Stimulated activated CD8-positive, alpha-beta memory T cell treated with anti-CD3 and anti-CD28 coated beads, Interleukin-4, amount 100 ng/mL, for 4 hours (primary cell): ENCODE data around the gene TTC1.
"Not testable (repeated sequence)": the region's sequence is repeated elsewhere in the genome, so short reads cannot be mapped to it uniquely, and the experiment has no call there.

Source experiments
- DNase-seq, 2 donors: peaks; one replicate each; pipeline ENCODE4 v3.0.0-alpha.2; 2020; ENCODE audit warnings: low read depth in 2 of 2, low spot score in 1 of 2

TTC1 gene

DNA sequence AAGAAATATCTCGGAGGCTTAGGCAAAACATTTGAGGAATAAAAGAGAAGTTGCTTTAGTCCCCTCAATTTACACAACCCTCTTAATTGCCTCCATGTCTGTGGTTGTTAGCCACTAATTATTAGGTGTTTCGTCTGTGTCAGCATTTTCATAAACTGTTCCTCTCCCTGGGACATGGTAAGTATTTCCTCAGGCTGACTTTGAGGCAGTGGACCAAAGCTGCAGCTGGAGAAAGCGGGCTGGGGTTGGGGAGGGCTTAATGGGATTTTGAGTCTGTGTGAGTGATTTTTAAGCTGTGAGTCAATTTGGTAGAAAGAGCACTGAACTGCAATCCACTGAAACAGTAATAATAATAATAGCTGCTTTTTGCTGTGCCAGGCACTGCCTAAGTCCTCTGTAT is 13.0 kb upstream of the TTC1 start:
- no peak for DNase-seq

DNA sequence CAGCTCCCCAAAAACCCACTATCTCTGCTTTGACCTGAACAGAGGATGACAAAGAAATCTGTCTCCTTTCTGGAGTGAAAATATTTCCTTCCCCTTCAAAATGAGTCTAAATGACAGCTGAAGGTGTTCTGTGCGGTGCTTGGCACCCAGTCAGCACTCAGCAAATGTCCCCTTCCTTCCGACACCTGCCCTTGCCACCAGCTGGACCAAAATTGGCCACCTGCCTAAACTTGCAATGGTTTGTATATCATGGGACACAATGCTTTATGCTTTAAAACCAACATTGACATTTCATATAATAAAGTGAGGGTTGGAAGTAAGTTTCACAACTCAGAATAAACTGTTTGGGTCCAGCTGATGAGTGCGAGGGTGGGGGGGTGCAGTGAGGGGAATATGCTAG is 7.5 kb upstream of the TTC1 start:
- DNase-seq = no peak

DNA sequence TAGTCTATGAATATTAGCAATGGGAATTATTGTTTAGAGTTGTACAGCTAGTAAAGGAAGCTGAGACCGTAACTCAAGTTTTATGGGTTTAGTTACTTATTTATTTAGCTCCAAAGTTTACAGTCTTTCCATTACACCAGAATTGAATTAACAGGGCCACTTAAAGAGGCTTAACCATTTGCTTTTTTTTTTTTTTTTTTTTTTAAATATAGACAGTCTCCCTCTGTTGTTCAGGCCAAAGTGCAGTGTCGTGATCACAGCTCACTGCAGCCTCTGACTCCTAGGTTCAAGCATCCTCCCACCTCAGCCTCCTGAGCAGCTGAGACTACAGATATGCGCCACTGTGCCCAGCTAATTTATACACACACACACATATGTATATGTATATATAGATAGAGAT is 1.4 kb upstream of the TTC1 start:
- no peak for DNase-seq

DNA sequence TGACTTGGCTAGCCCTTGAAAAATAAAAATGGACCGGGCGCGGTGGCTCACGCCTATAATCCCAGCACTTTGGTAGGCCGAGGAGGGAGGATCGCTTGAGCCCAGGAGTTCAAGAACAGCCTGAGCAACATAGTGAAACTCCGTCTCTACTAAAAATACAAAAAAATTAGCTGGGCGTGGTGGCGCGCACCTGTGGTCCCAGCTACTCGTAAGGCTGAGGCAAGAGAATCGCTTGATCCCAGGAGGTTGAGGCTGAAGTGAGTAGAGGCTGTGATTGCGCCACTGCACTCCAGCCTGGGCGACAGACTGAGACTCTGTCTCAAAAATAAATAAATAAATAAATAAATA is 436 bp upstream of the TTC1 start:
- DNase-seq = not testable (repeated sequence)

DNA sequence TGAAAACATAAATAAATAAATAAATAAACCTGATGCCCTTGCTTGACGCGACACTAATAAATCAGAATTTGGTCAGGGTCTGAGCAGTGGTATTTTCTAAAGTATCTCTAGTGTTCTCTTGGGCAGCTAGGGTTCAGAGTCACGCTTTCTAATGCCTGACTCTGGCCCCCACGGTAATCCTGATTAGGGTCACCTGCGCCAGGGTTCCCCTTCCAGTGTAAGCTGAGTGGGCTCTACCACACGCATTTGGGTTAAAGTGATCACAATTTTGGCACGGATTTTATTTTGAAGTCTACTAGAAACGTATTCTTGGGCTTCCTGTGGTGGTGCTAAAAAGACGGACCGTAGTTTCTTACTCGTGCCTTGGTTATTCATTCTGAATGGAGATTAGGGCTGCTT is 651 bp downstream of the TTC1 start:
- no peak for DNase-seq

DNA sequence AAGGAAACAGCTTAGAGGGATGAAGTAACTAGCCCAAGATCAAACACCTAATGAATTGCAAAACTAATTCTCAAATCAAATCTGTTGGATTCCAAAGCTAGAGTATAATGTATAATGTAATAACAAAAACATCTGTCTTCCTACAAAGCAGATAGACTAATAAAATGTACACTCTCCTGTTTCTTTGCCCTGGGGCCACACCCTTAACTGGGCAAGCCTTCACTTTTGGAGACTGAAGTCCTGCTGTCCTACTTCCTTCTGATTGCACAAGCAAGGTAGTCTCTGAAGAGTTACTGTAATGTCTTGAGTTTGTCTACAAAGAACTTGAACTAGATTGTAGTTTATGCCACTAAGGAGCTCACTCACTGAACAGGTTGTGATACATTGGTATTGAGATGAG is 2.5 kb downstream of the TTC1 start:
- DNase-seq = no peak

DNA sequence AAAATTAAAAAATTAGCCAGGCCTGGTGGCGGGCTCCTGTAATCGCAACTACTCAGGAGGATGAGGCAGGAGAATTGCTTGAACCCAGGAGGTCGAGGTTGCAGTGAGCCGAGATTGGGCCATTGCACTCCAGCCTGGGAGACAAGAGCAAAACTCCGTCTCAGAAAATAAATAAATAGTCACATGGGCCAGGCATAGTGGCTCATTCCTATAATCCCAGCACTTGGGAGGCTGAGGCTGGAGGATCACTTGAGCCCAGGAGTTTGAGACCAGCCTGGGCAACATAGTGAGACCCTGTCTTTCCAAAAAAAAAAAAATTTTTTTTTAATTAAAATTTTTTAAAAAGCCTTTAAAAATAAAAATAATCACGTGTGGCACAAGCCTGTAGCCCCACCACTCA is 5.3 kb downstream of the TTC1 start:
- not testable (repeated sequence) for DNase-seq

DNA sequence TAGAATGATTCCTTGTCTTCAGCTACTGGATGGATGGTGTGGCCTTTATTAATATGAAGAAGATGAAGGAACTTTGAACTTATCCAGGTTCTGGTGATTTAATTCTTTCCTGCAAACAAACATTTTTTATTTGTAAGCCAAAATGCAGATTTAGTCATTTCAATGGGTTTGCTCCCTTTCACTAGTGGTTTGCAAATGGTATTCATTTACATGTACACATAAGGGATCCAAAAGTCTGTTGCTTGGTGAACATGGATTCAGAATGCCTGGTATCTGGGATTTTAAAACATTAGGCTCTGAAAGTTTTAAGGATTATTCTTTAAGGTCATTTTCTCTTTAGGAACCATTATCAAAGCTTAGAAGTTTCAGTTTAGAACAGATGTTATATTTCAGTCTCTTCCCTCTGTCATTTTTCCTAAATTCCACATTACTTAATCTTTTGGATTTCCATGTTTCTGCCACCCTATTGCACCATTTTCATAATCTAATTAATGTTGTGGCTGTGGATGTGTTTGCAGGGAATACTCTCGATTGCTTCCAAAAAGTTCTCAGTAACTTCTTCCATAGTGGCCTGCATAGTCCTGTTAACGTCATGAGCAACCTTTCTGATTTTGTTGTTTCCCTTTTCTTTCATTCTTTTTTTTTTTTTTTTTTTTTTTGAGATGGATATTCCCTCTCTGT is 10.1 kb downstream of the TTC1 start:
- no peak for DNase-seq

DNA sequence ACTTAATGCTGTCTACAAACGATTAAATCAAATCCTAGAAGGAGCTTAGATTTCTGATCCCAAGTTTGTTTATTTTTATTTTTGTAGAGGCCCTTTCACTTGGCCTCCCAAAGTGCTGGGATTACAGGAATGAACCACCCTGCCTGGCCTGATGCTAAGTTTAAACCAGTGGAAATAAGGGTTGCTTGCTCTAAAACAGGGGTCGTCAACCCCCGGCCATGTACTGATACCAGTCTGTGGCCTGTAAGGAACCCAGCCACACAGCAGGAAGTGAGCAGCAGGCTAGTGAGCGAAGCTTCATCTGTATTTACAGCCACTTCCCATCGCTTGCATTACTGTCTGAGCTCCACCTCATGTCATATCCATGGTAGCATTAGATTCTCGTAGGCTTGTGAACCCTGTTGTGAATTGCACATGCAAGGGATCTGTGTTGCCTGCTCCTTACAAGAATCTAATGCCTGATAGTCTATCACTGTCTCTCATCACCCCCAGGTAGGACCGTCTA is 11.4 kb downstream of the TTC1 start:
- DNase-seq = no peak

DNA sequence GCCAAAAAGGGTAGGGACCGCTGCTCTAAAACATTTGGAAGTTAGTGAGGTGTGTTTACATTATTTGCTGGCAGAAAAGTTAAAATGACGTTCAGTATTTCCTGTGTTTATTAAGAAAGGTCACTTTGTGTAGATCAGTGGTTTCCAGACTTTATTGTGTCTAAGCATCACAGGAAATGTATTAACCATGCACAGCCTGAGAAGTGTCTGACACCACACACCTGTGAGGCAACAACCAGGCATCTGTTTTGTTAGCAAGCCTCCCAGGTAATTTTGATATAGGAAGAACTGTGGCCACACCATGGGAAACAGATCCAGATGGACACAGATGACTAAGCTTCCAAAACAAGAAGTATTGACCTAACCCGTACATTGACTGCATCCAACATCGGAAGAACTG is 12.0 kb downstream of the TTC1 start:
- DNase-seq = no peak

DNA sequence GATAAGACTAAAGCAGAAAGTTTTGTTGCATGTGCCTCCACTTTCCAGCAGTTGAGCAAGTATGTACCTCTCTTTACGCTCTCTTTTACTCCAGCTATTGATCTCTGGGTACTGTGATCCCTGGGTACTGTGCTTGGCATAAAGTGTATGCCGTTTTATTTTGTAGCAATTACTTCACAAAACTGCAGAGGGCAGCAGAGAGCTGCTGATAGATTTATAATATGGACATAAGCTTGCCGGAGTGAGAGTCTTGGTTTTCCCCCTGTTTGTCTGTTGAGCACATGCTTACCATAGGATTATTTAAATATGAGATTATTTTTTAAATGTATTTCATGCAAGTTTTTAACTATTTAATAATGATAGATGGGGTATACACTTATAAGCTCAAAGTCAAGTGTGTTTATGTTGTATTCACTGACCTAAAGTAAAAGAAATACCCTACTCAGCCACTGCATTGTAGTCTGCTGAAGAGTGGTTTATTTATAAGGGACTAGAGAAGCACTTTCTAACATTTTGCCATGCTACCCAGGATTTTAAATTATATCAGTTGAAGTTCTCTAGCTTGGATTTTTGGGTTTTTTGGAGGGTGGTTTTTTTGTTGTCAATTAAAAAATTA is 13.0 kb downstream of the TTC1 start:
- DNase-seq = no peak

DNA sequence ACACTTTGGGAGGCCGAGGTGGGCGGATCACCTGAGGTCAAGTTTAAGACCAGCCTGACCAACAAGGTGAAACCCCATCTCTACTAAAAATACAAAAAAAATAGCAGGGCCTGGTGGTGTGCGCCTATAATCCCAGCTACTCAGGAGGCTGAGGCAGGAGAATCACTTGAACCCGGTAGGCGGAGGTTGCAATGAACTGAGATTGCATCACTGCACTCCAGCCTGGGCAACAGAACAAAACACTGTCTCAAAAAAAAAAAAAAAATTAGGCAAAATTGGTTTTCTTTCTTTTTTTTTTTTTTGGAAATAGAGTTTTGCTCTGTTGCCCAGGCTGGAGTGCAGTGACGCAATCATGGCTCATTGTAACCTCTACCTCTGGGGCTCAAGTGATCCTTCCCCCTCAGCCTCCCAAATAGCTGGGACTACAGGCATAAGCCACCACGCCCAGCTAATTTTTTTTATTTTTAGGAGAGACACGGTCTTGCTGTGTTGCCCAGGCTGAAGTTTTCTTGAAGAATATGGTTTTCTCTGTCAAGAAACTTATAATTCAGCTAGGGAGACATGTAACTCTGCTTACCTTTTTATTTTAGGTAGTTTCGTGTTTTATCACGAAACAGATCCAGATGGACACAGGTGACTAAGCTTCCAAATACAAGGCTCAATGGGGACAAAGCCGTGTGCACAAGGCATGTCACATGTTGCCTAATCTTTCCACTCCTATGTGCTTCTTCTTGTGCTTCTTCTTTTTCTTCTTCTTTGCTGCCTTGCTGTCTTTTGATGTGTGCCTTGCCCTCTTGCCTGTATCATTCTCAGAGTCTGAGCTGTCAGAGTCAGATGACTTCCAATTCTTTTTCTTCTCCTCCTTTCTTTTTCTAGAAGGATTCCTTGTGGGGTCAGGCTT is 14.3 kb downstream of the TTC1 start:
- no peak for DNase-seq

DNA sequence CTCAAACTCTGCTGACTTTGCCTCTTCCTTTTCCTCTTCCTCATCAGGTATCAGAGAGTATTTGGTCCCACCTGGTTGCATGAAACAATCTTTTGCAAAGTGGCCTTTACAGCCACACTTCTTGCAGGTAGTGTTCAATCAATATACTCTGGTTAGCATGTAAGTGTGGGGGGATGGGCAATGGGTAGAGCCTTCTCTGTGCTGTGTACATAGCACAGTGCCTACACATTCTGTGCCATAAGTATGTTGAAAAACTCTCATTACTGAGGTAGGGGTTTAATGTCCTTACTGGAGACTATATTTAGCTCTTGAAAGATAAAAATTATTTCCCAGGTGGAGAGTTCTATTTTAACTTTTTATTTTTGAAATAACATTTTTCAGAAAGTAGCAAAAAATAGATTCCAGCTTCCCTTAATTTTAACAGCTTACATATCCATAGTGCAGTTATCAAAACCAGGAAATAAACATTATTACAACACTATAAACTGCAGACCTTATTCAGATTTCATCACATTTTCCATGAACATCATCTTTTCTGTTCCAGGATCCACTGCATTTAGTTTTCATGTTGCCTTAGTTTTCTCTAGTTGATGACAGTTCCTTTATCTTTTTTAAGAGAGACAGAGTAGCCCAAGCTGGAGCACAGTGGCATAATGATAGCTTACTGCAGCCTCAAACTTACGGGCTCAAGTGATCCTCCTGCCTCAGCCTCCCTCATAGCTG is 15.1 kb downstream of the TTC1 start:
- no peak for DNase-seq

DNA sequence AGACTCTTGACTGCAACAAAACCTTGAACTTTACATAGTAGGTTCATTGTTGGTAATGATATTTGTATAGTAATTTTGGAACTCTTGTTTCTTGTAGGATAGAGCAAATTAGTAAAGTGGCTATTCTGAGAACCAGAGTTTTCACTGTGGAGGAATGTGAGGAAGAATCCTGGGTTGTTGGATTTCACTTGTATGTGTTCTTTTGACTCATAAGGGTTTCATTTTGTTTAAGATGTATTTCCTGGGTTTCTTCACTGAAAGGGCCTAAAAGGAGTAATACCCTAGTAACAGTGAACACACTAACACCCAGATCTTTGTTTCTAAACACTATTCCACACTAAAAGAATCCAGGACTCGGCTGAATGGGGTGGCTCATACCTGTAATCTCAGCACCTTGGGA is 20.1 kb downstream of the TTC1 start:
- no peak for DNase-seq

DNA sequence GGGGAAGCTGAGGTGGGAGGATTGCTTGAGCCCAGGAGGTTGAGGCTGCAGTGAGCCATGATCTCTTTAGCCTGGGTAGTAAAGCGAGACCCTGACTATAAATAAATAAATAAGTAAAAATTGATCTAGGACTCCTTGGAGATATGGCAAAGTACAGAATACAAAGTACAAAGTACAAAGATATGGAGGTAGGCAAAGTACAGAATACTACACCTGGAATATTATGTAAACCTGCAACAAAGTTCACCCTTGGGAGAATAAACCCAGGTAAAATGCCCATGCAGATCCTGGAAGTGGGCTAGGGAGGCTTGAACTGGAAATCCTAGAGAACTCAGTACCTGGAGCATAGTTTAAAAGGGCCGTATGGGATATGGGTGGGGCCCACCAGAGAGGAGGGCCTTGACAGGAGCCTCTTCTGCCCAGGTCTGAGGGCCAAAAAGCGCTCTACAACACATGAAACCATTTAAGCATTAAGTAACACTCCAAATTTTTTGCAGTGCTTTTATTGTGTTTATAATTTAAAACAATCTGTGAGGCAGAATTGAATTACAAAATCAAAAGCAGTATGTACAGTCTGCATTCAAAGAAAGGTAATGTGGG is 20.7 kb downstream of the TTC1 start:
- DNase-seq = no peak

DNA sequence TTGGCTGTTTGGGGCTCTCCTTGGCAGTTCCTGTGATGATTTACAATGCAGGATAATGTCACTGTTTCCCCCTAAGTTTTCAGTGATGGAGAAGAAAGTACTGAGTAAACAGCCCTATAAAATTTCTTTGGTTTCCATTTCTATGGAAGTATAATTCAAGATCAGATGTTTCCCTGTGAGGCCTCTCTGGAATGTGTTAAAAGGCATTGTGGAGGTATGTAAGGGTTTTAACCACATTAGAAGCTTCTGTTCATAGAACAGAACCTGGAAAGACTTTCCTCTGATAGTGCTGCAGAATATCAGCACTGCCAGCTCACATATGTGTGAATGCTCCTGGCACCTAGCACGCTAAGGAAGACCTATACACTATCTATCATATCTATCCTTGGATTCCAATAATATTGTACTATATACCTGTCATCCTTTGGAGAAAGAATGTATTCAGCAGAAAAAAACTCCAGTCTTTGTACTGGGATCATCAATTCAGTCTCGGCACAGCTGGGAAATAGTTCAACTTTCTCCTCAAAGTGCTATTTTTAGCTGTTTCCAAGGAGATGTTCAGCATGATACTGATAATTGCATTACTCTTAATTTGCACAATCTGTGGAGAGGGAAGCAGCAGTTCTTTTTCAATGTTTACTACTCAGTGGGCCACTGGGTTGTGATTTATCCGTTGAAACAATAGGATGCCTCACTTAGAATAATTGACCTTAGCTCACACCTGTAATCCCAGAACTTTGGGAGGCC is 21.9 kb downstream of the TTC1 start:
- no peak for DNase-seq

DNA sequence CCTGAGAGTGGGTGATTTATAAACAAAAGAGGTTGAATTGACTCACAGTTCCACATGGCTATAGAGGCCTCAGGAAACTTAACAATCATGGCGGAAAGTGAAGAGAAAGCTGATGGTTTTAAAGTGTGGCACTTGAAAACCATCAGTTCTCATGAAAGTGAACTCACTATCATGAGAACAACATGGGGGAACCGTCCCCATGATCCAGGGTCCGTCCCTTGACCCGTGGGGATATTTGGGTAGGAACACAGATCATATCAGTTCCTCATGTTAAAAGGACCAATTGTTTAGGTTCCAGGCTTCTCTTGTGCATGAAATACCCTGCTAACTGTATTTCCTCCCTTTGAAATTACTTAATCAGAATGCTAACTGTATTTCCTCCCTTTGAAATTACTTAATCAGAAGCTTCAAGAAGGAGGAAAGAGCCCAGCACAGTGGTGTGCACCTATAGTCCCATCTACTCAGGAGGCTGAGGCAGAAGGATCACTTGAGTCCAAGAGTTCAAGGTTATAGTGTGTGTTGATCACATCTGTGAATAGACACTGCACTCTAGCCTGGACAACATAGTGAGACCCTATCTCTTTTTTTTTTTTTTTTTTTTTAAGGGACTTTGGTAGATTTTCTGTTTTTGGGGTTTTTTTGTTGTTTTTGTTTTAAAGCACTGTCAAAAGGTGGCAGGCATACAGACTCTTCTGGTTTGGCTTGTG is 24.8 kb downstream of the TTC1 start:
- no peak for DNase-seq

DNA sequence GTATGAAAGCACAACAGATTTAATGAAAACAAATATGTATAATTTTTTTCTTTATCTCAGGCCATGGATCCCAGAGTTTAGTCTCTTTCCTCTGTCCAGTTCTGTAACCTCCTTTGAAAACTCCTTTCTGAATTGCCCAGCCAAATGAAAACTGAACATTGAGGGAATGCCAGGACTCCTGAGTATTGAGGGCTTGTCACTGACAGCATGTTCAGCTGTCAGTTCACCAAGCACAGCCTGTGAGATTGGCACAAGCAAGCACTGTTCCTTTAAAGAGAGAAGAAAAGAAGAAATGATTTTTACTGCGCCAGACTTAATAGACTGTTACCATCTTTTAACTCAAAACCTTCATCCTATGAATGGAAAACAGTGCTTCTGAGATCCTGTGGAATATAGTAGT is 27.3 kb downstream of the TTC1 start:
- no peak for DNase-seq

DNA sequence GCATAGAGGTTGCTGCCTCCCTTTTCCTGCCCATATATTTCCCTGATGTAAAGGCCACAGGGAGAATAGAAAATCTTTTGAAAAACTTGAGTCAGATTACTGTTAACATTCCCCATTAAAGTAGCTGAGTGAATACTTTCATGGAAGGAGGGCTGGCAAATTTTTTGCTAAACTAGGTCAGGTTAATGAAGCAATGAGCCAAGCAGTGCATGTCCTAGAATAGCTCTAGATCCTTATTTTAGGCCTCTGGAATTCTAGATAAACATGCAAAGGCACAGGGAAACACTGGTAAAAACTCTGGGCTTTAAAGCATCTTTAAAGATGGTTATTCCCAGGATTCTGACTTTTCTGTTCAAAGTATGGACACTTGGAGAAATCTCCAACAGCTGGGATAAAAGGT is 27.9 kb downstream of the TTC1 start:
- no peak for DNase-seq
